Stimulated activated CD8-positive, alpha-beta memory T cell treated with anti-CD3 and anti-CD28 coated beads, Interleukin-4, amount 100 ng/mL, for 48 hours (primary cell): ENCODE measurements around the gene ST6GALNAC2.

Experiments used
- DNase-seq: peaks from one replicate; pipeline ENCODE4 v3.0.0-alpha.2; 2020

Gene ST6GALNAC2

DNA sequence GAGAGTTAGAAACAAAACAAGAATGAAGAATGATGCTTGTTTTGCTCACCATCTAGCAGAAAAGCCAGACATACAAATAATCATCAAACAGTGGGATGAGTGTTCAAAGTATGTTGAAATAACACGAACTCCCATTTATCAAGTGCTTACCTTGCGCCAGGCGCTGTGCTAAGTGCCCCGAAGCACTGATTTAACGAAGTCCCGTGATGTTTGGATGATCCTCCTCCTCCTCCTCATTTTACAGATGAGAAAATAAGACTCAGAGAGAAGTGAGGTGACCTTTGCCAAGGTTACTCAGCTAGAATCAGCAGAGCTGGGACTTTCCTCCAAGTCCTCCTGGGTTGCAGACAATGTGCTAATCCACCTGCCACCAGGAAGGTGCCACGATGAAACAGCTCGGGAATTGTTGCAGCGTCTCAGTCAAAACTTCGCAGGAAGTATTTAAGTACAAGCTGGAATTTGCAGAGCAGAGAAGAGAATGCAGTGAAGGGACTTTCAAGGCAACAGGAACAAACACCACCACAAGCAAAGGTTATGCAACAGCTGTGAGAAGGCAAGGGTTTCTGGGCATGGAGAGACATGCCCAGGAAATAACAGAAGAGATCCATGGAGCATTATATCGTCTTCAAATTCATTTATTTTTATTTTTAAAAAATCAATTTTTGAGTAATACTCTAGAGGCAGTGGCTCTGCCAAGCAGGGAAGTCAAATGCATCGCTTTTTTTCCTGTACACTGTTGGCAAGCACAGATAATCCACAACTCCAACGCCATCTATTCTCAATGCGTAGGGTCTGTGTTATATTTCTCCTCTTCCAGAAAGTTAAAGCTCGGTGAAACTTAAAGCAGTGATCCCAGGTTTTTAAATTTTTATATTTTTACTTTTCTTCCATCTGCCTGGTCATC is 34.7 kb downstream of the ST6GALNAC2 start:
- DNase-seq = no peak

DNA sequence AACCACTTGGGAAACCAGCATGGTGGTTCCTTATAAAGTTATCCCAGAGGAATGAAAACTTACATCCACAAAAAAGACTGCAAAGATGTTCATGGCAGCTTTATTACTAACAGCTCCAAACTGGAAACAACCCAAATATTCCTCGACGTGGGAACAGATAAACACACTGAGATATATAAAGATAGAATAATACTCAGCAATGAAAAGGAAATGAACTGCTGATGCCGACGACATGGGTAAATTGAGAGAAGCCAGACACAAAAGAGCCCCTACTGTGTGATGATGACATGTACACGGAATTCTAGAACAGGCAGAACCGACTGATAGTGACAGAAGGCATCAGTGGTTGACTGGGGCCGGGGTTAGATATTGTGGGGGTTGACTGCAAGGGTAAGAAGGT is 36.1 kb downstream of the ST6GALNAC2 start:
- no peak for DNase-seq

DNA sequence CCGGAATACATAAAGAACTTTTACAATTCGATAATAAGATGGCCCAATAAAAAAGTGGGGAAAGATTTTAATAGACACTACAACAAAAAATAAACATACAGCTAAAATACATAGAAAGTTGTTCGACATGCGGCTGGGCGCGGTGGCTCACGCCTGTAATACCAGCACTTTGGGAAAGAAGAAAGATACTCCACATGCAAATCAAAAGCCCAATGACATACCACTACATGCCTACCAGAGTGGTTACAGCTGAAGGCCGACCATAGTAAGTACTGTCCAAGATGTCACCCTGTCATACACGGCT is 36.5 kb downstream of the ST6GALNAC2 start:
- no peak for DNase-seq

DNA sequence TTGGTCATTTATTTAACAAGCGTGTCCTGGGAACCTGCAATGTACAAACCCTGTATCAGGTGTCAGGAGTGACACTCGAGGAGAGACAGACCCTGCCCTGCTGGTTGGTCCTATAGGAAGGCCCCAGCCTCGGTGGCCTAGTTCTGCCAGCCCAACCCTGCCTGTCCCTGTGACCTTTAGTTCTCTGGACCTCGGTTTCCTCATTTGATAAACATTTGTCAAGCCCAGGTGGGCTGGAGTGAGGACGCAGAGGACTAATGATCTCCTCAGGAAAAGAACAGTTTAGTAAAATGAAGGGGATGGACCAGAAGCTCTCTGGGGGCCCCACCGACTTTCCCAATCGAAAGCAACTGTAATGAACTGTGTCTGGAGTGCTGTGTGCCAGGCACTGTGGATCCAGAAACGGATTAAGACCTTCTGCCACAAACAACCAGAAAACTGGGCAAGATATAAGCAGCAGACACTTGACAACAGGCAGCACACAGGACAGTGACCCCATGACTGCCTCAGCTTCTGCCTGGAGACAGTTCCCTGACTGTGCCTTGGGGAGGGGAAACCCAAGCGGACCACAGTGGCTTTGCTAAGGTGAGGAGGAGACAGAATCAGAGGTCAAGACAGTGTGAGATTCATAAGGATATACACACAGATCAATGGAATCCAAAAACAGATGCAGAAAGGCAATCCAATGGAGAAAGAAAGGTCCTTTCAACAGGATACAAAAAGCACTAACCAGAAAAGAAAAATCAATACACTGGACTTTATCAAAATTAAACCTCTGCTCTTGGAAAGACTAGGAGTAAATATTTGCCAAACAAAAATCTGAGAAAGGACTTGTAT is 37.1 kb downstream of the ST6GALNAC2 start:
- DNase-seq = no peak

DNA sequence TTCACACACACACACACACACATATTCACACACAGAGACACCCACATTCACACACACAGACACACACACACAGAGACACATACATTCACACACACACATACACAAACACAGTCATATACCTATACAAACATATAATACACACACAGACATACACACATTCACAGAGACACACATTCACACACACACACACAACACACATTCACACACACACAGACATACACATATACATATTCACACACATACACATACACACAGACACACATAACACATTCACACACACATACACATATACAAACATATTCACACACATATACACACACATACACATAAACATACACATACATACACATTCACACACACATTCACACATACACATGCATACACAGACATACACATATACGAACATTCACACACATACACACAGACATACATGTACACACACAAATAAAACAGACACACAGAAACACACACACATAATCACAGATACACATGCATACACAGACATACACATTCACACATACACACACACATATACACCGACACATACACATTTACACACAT is 37.9 kb downstream of the ST6GALNAC2 start:
- no peak for DNase-seq

DNA sequence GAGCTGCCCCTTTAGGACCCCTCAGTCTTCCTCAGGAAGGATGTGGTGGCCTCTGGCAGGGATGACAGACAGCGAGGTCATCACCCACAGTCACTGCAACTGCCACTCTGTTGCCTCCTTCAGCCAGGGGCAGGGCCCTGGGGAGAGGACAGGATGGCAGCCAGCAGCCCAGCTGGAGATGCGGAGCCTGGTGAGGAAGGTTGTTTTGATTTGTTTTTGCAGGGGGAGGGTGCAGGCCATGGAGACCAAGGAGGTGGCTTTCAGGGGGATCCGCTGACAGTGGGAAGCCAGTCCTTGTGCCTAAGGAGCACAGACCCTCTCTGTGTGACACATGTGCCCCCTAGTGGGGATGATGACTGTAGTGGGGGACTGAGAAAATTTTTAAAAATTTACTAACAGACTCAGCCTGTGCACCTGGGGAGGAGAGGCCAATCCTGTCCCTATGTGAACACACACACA is 38.4 kb downstream of the ST6GALNAC2 start:
- DNase-seq = peak; percentile 73

DNA sequence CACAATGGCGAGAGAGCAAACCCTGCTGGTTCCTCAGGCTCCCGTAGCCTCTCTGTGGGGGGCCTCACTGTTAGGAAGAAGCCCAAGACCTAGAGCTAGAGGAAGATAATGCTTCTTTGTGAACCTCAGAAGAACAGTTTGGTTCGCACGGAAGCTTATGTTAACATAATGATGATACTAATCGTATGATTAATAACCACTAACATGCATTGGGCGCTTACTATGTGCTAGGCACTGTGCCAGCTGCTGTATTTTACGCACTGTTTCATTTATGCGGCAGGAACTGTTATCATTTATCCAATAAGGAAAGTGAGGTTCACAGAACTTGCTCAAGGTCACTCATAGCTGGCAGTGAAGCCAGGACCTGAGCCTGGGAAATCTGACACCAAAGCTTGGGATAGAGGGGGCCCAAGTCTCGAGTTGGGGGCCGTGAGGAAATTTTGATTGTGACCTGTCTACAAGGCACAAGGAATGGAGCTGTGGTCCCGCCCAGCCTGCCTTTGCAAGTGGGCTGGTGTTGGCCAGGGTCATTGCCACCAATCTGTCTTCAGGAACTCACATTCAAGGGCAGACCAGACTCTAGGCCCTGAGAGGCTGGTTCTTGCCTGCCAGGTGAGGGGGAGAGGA is 39.0 kb downstream of the ST6GALNAC2 start:
- no peak for DNase-seq

DNA sequence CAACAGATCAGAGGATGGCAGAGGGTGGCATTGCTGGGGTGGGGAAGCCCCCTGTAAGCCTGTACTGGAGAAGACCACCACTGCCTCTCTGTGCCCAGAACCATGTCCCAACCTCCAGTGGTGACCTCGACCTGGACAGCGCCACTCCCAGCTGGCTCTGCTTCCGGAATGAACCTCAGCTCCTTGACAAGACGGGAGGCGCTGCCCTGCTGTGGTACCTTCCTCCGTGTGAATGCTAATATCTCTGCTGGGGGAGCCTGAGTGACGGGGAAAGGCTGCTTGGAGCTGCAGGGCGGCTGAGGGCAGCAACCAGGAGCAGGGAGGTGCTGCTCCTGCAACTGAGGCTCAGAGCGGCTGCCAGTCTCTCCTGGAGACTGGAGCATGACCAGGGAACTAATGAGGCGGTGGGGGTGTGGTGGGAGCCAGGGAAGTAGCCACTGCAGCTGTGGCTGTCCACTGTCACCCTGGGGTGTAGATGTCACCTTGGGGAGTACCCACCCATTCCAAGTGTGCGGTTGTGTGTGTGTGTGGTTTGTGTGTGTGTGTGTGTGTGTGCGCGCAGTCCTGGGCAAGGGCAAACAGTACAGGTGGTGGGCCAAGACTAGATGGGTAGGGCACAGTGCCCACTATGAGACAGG is 39.6 kb downstream of the ST6GALNAC2 start:
- DNase-seq = no peak

DNA sequence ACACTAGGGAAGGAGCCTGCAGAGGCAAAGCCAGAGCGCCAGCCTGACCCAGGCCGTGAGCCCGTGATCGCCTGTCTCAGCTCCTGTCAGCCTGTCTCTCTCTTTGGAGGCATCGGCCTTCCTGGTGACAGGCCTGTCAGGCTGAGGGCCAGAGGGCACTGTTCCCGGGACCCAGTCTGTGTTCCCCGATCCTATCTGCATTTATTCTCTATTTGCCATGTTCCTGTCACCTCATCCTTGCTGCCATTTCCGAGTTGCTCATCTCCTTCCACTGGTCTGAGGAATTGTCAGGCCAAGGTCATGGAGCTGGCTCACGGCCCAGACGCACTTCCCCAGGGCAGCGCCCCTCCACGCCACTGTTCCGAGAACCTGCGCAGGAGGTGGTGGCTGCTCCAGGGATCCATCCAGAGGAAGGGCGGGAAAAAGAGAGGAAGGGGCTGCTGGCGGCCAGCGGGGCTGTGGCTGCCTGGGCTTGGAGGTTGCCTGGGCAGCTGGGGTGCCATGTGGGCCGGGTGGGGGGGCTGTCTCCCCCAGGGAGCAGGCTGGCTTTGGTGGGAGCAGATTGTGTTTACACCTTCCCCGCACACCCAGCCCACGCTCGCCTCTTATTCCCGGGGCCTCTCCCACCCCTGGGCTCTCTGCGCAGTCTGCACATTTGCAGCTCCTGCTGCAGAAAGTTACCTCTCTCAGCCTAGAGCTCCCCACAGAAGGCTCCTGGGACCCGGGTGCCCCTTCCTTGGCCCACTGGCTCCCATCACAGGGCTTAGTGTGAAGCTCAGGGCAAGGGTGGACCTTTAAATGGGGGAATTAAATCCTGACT is 40.9 kb downstream of the ST6GALNAC2 start:
- no peak for DNase-seq

DNA sequence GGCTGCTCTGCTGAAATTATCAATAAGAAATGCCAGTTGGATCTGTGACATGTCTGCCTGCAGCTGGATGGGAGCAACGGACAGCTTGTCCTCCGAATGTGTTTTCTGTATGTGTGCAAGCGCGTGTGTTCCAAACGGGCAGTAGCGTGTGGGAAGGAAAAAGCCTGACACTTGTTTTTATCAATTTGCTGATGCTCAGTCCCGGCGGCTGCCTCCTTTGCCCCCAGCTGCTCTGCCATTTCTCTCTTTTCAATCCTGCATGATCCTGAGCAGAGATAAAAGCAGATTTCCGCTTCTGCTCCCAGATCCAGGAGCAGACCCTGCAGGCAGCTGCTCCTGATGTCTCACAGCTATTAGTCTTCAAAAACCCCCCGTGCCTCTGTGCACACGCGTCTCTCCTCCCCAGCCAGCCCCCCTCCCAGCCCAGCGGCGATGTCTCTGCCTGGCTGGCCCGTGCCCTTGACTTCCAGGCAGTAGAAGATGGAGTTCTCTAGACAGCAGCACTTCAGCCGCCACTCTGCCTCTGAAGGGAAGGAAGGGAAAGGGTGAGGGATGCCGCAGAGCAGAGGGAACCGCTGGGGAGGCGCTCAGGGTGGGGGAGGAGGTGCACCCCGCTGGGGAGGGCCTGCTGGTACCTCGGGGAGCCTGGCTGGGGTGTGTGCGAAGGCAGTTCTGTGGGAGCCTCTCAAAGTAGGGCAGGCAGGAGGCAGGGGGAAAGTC is 41.7 kb downstream of the ST6GALNAC2 start:
- no peak for DNase-seq

DNA sequence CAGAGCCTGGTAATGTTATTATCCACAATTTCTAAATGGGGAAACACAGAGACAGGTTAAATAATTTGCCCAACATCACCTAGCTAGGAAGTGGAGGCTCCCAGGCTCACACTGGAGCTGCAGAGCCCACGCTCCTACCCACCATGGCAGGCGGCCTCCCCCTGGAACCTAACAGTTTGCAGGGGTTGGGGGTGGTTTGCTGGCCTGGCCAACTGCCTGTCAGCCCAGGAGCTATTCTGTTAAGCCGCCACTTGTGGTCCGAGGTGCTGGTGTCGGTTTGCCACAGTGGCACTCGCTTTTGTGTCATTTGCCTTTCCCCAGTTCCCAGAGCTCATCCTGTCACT is 42.2 kb downstream of the ST6GALNAC2 start:
- no peak for DNase-seq

DNA sequence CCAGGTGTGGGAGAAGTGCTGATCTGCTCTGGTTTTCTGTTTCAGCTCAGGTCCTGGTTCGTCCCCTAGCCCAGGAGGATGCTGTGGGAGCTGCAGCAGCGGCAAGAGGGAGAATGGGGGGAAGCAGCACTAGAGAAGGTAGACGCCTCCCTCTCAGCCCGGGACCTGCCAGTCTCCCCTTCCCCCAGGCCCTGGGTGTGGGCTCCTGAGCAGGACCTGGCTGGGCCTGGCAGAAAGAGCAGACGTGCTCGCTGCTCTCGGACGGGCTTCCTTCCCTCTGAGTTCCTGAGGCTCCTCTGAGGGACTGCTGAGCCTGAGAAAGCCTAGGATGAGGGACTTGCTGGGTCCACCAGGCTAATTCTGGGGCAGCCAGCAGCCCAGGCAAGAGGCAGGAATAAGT is 42.7 kb downstream of the ST6GALNAC2 start:
- DNase-seq = no peak

DNA sequence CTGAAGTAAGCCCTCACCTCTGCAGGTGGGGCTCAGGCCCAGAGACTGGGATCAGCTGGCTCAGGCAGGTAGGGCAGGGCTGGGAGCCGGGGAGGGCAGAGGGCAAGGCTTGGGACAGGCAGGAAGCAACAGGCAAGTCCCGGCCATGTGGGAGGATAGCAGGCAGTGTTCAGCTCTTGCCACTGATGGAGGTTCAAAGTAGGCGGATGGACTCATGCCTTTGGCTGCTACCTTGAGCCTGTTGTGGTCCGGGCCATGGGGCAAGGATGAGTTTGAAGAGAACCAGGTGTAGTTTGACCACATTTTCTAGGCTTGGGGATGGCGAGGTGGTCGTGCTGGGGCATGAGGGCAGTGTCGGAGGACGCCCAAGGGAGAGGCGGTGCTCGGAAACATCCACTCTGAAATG is 43.1 kb downstream of the ST6GALNAC2 start:
- no peak for DNase-seq

DNA sequence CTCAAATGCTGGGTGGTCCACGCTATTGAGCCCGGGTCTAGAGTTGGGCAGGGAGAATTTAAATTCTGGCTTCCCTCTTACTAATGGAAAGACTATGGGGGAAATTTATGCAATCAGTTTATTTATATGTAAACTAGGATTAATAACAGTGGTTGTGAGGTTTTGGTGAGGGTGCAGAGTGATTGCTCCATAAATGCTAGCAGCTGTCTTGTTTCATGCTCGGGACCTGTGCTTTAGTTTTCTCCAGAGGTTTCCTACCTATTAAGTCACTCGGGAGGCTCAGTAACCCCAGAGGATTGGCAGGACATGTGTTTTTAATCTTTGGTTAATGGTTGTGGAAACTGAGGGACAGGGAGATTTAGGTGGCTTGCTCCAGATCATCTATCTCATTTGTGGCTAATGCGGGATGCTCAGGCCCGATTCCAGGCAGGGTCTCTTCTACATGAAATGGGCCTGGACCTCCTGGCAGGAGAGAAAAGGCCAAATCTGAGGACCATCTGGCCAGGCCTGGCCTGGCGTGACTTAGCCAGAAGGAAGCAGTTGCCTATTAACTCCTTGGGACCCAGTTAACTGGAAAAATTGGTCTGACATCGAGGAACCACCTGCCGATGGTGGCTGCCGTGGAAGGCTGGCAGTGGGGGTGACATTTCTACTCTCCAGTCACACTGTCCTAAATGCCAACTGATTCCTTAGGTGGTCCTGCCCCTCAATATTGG is 43.8 kb downstream of the ST6GALNAC2 start:
- no peak for DNase-seq

DNA sequence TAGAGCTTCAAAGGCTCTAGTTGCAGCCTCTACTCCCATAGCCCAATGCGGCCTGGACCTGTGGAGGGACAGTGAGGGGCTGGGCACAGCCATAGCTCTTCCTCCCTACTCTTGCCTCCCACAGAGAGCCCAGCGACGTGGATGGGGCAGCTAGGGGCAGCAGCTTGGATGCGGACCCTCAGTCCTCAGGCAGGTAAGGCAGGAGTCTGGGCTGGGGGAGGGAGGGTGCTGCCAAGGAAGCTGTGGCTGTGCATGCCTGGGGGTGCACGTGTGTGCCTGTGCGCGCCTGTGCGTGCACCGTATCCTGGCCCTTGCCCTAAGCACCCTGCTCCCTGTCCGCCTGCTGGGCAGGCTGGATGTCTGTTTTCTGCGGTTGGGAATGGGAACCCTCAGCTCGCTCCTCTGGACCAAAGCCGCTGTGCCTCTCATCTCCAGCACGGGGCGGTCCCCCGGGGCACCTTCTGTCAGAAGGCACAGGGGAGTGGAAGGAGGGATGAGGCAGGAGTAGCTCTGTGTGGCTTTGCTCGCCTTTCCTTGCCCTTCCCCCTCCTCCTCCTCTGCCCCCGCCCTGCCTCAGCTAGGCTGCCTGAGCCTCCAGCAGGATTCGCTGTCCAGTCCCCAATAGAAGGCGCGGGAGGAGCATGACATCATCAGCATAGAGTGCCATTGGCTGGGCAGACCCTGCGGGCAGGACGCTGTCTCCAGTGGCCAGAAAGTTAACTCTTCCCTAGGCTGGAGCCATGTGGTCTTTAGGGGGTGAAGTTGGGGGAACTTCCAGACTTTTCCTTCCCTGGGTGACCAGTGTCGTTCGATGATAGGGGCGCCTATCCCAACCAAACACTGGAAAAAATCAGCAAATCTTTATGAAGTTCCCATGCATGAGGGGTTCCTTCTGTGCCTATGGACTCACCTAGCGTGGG is 45.0 kb downstream of the ST6GALNAC2 start:
- no peak for DNase-seq

DNA sequence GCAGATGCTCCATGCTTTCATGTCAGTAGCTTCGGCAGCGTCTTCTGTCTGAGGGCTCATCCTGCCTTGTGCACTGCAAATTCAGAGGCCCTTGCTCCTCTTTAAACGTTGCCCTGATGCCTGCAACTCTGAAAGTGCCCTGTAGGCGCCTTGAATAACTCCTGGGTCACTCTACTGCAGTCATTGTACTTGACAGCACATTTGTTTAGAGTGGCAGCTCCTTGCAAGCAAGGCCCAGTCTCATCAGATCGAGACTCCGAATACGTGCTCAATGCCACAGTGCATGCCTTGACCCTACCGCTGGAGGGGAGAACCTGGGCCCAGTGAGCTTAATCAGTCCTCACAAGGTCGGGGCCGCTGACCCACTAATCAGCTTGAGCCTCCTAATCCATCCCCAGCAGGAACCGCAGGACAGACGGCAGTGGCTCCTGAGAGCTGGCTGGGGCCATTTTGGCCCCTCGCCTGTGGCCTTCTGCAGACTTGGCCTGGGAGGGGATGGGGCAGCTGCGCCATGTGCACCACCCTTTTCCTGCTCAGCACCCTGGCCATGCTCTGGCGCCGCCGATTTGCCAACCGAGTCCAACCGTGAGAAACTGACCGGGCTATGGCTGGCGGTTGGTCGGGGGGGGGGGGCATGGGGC is 45.9 kb downstream of the ST6GALNAC2 start, which contains the start of gene PRCD:
TSS of gene PRCD (plus strand) at position 414 of the 641 bp plus-strand sequence. CDS start at position 512, 98 bp downstream.
- no peak for DNase-seq

DNA sequence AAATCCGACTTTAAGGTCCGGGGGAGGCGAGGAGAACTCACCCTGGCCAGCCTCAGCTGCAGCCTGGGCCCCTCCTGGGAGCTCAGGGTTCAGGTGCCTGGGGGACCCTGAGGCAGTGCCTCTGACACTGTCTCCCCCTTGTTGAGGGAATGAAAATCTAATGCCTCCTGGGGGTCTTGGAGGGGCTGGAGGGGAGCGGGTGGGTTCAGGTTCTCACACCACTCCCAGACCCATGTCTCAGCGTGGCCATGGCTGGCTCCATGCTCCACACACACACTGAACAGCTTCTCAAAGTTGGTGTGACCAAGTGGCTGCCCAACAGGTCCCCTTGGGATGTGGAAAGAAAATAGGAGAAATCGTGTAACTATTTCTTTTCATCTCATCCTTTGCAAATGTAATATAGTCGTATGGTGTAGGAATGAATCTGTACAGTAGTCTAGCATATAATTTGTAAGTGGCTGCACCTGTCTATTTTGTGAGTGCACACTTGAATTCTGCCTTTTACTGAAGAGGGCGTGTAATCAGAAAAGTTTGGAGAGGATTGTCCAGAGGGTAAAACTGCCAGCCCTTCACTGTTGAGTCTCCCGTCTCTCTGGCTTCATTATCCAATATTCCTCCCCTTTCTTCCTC is 46.6 kb downstream of the ST6GALNAC2 start:
- no peak for DNase-seq

DNA sequence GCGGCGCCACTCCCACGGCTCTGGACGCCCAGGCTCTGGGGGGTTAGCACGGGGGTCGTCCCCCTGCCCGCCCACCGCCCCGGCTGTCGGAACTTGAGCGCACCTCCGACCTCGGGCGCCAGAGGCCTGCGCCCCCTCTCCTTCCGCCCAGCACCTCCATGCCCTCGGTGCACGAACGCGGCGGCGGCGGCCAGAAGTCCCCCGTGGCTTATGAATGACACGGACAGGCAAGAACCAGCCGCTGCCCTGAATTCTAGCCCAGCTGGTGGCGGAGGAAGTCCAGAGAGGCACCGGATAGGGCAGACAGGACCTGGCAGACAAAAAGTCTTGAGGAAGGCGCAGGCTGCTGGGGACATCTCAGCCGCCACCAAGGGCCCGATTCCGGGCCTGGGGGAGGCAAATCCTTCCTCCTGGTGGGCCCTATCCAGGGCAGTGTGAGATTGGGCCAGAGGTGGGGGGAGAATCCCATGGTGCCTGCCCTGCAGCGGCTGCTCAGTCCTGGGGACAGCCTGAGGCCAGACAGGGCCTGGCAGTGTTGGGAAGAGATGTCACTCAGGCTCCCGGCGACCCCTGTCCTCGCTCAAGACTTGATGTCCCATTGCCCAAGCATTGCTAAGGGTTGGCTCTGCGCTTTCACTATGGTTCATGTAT is 47.3 kb downstream of the ST6GALNAC2 start:
- DNase-seq = no peak
